Bronchial epithelial cell (primary cell): ENCODE data around the gene HAUS6. TPM values are rescaled to one million over a fixed set of nuclear protein-coding genes. Genes with fewer than 3 reads are reported as not detected.
"Not testable (repeated sequence)": the region's sequence is repeated elsewhere in the genome, so short reads cannot be mapped to it uniquely, and the experiment has no call there.

ENCODE experiments used
- DNase-seq: peaks from one replicate; pipeline ENCODE4 v3.0.0-alpha.2; 2010; ENCODE audit warnings: low read depth
- FAIRE-seq: peaks from 2 replicates; lab custom pipeline; 2011; peaks lifted over from hg19 to GRCh38; lab: Jason Lieb, UNC
- H3K27me3 ChIP-seq: 2 replicates; pipeline ENCODE4 v1.5.1; 2011; ENCODE audit warnings: low read length; ENCODE audit not compliant: control insufficient read depth, insufficient read depth
- H3K36me3 ChIP-seq: 2 replicates; pipeline ENCODE4 v1.5.1; 2011; ENCODE audit warnings: low read length; ENCODE audit not compliant: control insufficient read depth, insufficient read depth
- H3K4me3 ChIP-seq: 2 replicates; pipeline ENCODE4 v1.5.1; 2011; ENCODE audit warnings: mild to moderate bottlenecking, low read depth, low read length, control low read depth
- total RNA-seq: library from RNA; depleted of rRNA; stranded (reverse); fragments of >200 nt; gene quantifications from 2 replicates; pipeline ENCODE4 v1.2.1, GENCODE V29; 2014
- TF ChIP-seq, protein P1 (sequence below): IDR thresholded peaks from 2 replicates; pipeline ENCODE4 v1.5.1; 2011; ENCODE audit warnings: mild to moderate bottlenecking, moderate library complexity, low read length, control low read depth, inconsistent platforms; ENCODE audit not compliant: insufficient read depth, severe bottlenecking

The HAUS6 gene
- total RNA-seq, result 11.1 and 12.9 TPM in 2 replicates

GRCh38 chr9:19102631-19103345, at the start of gene HAUS6:
Gene HAUS6 (minus strand): TSS chr9:19102904. CDS start chr9:19102651, 253 bp downstream.
- FAIRE-seq (peak; percentile 72), DNase-seq (peak; percentile 94)
- TF ChIP-seq, protein P1, sequence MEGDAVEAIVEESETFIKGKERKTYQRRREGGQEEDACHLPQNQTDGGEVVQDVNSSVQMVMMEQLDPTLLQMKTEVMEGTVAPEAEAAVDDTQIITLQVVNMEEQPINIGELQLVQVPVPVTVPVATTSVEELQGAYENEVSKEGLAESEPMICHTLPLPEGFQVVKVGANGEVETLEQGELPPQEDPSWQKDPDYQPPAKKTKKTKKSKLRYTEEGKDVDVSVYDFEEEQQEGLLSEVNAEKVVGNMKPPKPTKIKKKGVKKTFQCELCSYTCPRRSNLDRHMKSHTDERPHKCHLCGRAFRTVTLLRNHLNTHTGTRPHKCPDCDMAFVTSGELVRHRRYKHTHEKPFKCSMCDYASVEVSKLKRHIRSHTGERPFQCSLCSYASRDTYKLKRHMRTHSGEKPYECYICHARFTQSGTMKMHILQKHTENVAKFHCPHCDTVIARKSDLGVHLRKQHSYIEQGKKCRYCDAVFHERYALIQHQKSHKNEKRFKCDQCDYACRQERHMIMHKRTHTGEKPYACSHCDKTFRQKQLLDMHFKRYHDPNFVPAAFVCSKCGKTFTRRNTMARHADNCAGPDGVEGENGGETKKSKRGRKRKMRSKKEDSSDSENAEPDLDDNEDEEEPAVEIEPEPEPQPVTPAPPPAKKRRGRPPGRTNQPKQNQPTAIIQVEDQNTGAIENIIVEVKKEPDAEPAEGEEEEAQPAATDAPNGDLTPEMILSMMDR, result peak; percentile 64
- Histone ChIP-seq H3K27me3 (no peaks in the 10 kb centered on the region), H3K36me3 (peaks cover 1% of the 10 kb centered on the region), H3K4me3 (peak within 1 kb of the TSS; percentile 68)

DNA sequence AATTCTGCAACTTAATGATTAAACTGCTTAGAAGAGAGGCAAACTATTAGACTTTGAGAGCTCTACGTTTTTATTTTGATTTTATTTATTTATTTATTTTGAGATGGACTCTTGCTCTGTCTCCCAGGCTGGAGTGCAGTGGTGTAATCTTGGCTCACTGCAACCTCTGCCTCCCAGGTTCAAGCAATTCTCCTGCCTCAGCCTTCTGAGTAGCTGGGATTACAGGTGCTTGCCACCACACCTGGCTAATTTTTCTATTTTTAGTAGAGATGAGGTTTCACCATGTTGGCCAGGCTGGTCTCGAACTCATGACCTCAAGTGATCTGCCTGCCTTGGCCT, 49.4 kb upstream of the HAUS6 start:
- H3K4me3 ChIP-seq, H3K27me3 ChIP-seq, FAIRE-seq, DNase-seq, H3K36me3 ChIP-seq: not testable (repeated sequence)

- TF ChIP-seq, protein P1, result no peak
- no peak for FAIRE-seq
- Histone ChIP-seq H3K27me3 (no peaks in the 10 kb centered on the region), H3K4me3 (no peak overlapping the region), H3K36me3 (no peaks in the 10 kb centered on the region)
- no peak for DNase-seq
These were observed 48.9 kb upstream of the HAUS6 start for GRCh38 chr9:19151425-19152159.

- Histone ChIP-seq H3K27me3 (no peaks in the 10 kb centered on the region), H3K36me3 (no peaks in the 10 kb centered on the region), H3K4me3 (no peak overlapping the region)
- no peak for DNase-seq
- no peak for FAIRE-seq
- TF ChIP-seq, protein P1, result no peak
These were observed 46.5 kb upstream of the HAUS6 start for GRCh38 chr9:19149230-19149629.

- no peak overlapping the region for H3K4me3 ChIP-seq
- FAIRE-seq, result no peak
- TF ChIP-seq, protein P1, result no peak
These were observed 45.5 kb upstream of the HAUS6 start for GRCh38 chr9:19148187-19148586.

DNA sequence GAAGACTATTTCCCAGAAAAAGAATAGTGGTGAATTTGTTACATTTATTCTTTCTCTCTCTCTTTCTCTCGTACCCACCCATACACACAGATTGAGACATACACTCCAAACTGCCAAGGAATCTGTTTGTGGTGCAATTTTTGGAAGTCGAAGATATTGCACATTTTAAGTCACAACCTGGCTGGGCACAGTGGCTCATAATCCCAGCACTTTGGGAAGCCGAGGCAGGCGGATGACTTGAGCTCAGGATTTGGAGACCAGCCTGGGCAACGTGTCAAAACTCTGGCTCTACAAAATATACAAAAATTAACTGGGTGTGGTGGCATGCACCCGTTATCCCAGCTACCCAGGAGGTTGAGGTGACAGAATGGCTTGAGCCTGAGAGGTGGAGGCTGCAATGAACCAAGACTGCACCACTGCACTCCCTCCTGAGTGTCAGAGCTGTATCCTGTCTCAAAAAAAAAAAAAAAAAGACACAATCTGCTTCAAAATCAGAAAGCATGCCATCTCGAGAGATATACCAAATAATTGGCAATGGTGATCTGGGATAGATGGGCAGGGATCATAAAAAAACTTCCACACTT, 43.8 kb upstream of the HAUS6 start:
- H3K36me3 ChIP-seq, result no peaks in the 10 kb centered on the region
- TF ChIP-seq, protein P1, result no peak
- H3K4me3 ChIP-seq, result no peak overlapping the region
- no peak for DNase-seq
- H3K27me3 ChIP-seq, result no peaks in the 10 kb centered on the region
- no peak for FAIRE-seq

More at GRCh38 chr9:19148187-19148586, 45.5 kb upstream of the HAUS6 start:
- no peak for DNase-seq
- Histone ChIP-seq H3K27me3 (no peaks in the 10 kb centered on the region), H3K36me3 (no peaks in the 10 kb centered on the region)
